CD14-positive monocyte (primary cell): ENCODE measurements around the gene MVB12B. TPM values are rescaled to one million over a fixed set of nuclear protein-coding genes. Genes with fewer than 3 reads are reported as not detected.

Experiments used
- DNase-seq, 3 donors: peaks; one replicate each; pipeline ENCODE4 v3.0.0-alpha.2; 2011 to 2022
- H2AFZ ChIP-seq: 2 replicates; pipeline ENCODE4 v1.6.0; 2012; ENCODE audit warnings: mild to moderate bottlenecking, low read depth, low read length, inconsistent platforms; ENCODE audit not compliant: insufficient read depth, poor library complexity, severe bottlenecking
- H3K27ac ChIP-seq, 2 donors: 1 replicate in 1 of 2; 2 replicates in 1 of 2; pipeline ENCODE4 v1.5.1; 2012 to 2013; ENCODE audit warnings: low read length in 2 of 2, control low read depth in 1 of 2, inconsistent platforms in 1 of 2, low read depth in 1 of 2, mild to moderate bottlenecking in 1 of 2
- H3K27me3 ChIP-seq, 2 donors: one replicate each; pipeline versions ENCODE4 v1.6.0 to v1.6.1; 2011 to 2013; ENCODE audit warnings: low read length in 2 of 2; ENCODE audit not compliant: control insufficient read depth in 2 of 2, insufficient read depth in 2 of 2
- H3K36me3 ChIP-seq, 2 donors: replicated peaks in 1 of 2; 1 replicate in 1 of 2; 2 replicates in 1 of 2; pipeline versions ENCODE4 v1.5.1 to v1.6.1; 2012 to 2013; ENCODE audit warnings: low read length in 2 of 2, control low read depth in 1 of 2, inconsistent platforms in 1 of 2, mild to moderate bottlenecking in 1 of 2; ENCODE audit not compliant: insufficient read depth in 2 of 2, control insufficient read depth in 1 of 2
- H3K4me1 ChIP-seq, 2 donors: 1 replicate in 1 of 2; 2 replicates in 1 of 2; pipeline versions ENCODE4 v1.5.1 to v1.6.1; 2012 to 2013; ENCODE audit warnings: low read length in 2 of 2, control low read depth in 1 of 2, inconsistent platforms in 1 of 2, mild to moderate bottlenecking in 1 of 2, moderate library complexity in 1 of 2; ENCODE audit not compliant: insufficient read depth in 2 of 2, control insufficient read depth in 1 of 2
- H3K4me2 ChIP-seq: replicated peaks from 2 replicates; pipeline ENCODE3; 2012; ENCODE audit warnings: low read length, moderate library complexity, mild to moderate bottlenecking; ENCODE audit not compliant: poor library complexity, severe bottlenecking; ENCODE audit errors: extremely low read depth
- H3K4me3 ChIP-seq, 3 experiments: fragments of 200-600 bp in 1 of 3; sonication (generic) in 1 of 3; replicated peaks in 1 of 3; 1 replicate in 2 of 3; 2 replicates in 1 of 3; pipeline ENCODE4 v1.5.1; 2011 to 2013; ENCODE audit warnings: low read length in 3 of 3, mild to moderate bottlenecking in 3 of 3, control low read depth in 2 of 3, low read depth in 2 of 3, inconsistent platforms in 1 of 3, moderate library complexity in 1 of 3
- H3K79me2 ChIP-seq: 2 replicates; pipeline ENCODE4 v1.6.0; 2012; ENCODE audit warnings: mild to moderate bottlenecking, control low read depth, inconsistent platforms, low read length, moderate library complexity; ENCODE audit not compliant: insufficient read depth
- H3K9ac ChIP-seq: 2 replicates; pipeline ENCODE4 v1.6.0; 2017; ENCODE audit warnings: low read length, mild to moderate bottlenecking; ENCODE audit not compliant: insufficient read depth, poor library complexity, severe bottlenecking
- H3K9me3 ChIP-seq, 2 donors: replicated peaks in 1 of 2; 1 replicate in 1 of 2; 2 replicates in 1 of 2; pipeline versions ENCODE4 v1.5.1 to v1.6.1; 2012 to 2013; ENCODE audit warnings: low read length in 2 of 2, control low read depth in 1 of 2; ENCODE audit not compliant: control insufficient read depth in 1 of 2, insufficient read depth in 1 of 2
- H4K20me1 ChIP-seq: 2 replicates; pipeline ENCODE4 v1.6.0; 2012; ENCODE audit warnings: mild to moderate bottlenecking, low read length, control low read depth, moderate library complexity; ENCODE audit not compliant: insufficient read depth
- H3K27ac Mint-ChIP-seq, 7 donors: one replicate each; pipeline ENCODE4 v1.8.0; 2020; ENCODE audit warnings: mild to moderate bottlenecking in 7 of 7, mixed read lengths in 7 of 7, moderate library complexity in 6 of 7, inconsistent platforms in 2 of 7
- H3K27me3 Mint-ChIP-seq, 3 donors: one replicate each; pipeline ENCODE4 v1.8.0; 2021 to 2022; ENCODE audit warnings: low read depth in 3 of 3, mild to moderate bottlenecking in 3 of 3, mixed read lengths in 3 of 3, moderate library complexity in 3 of 3, inconsistent platforms in 1 of 3
- H3K36me3 Mint-ChIP-seq, 2 donors: one replicate each; pipeline ENCODE4 v1.8.0; 2020; ENCODE audit warnings: mixed read lengths in 2 of 2, inconsistent platforms in 1 of 2, mild to moderate bottlenecking in 1 of 2
- H3K4me1 Mint-ChIP-seq: one replicate; pipeline ENCODE4 v1.8.0; 2020; ENCODE audit warnings: mild to moderate bottlenecking, mixed read lengths
- H3K4me3 Mint-ChIP-seq, 2 donors: one replicate each; pipeline ENCODE4 v1.8.0; 2020; ENCODE audit warnings: mild to moderate bottlenecking in 2 of 2, mixed read lengths in 2 of 2, moderate library complexity in 1 of 2
- H3K9me3 Mint-ChIP-seq, 7 donors: one replicate each; pipeline ENCODE4 v1.8.0; 2020 to 2022; ENCODE audit warnings: mixed read lengths in 7 of 7, mild to moderate bottlenecking in 6 of 7, moderate library complexity in 6 of 7, inconsistent platforms in 2 of 7
- CTCF ChIP-seq: fragments of 200-600 bp; IDR thresholded peaks from one replicate; pipeline ENCODE4 v1.8.0; 2022; ENCODE audit warnings: antibody characterized with exemption, mild to moderate bottlenecking
- WGBS: methylation state at CpG from one replicate; pipeline ENCODE4 v1.1.5; 2013; ENCODE audit warnings: missing lambda C conversion rate; ENCODE audit not compliant: insufficient coverage; 5-methylcytosine and 5-hydroxymethylcytosine counted together
- intact Hi-C, 2 donors: fragments of 100-400 bp; cut with micrococcal nuclease; formaldehyde crosslinking; loops; one replicate each; pipeline versions ENCODE4 v1.15.0 to v1.15.1; 2023
- polyA plus RNA-seq, 3 donors: library from polyadenylated mRNA; depleted of rRNA in 1 of 3; unstranded in 2 of 3; stranded (reverse) in 1 of 3; fragments of 300-500 nt in 2 of 3; fragments of >200 nt in 1 of 3; fragmentation: Illumina TruSeq in 2 of 3; gene quantifications; 1 replicate in 2 of 3; 2 replicates in 1 of 3; pipeline ENCODE4 v1.2.3, GENCODE V29; 2012 to 2021

Gene MVB12B
- polyA plus RNA-seq, 3 donors: 2.8 to 8.1 (median 3.5) TPM

GRCh38 chr9:126518763-126519162, 192.1 kb downstream of the MVB12B start:
- no peak overlapping the region for H3K27ac ChIP-seq
- Mint-ChIP-seq H3K27ac (peak overlapping the region in 1 of 7 donors; percentile 35), H3K9me3 (peaks cover 0 to 2% (median 0%) of the 10 kb centered on the region in 7 donors), H3K27me3 (no peaks in the 10 kb centered on the region), H3K4me1 (peaks cover 51% of the 10 kb centered on the region), H3K4me3 (no peak overlapping the region), H3K36me3 (no peaks in the 10 kb centered on the region)
- no peaks in the 10 kb centered on the region for H3K79me2 ChIP-seq
- H3K27me3 ChIP-seq: no peaks in the 10 kb centered on the region
- no peak overlapping the region for H3K4me2 ChIP-seq
- 100% methylated on average over 2 of the region's 7 CpGs for WGBS
- no peaks in the 10 kb centered on the region for H3K36me3 ChIP-seq
- H3K9me3 ChIP-seq: no peaks in the 10 kb centered on the region
- no peak overlapping the region for H3K9ac ChIP-seq
- TF ChIP-seq CTCF: no peak
- H2AFZ ChIP-seq: no peak overlapping the region
- peaks cover 53 to 63% of the 10 kb centered on the region in 2 donors for H3K4me1 ChIP-seq
- no peak overlapping the region for H3K4me3 ChIP-seq
- no peaks in the 10 kb centered on the region for H4K20me1 ChIP-seq
- intact Hi-C loops: loop anchor here in 1 of 2 donors (5.0 kb wide), 1 partner anchor 39 kb away; no protein-coding TSS in a partner anchor
- DNase-seq: no peak

DNA sequence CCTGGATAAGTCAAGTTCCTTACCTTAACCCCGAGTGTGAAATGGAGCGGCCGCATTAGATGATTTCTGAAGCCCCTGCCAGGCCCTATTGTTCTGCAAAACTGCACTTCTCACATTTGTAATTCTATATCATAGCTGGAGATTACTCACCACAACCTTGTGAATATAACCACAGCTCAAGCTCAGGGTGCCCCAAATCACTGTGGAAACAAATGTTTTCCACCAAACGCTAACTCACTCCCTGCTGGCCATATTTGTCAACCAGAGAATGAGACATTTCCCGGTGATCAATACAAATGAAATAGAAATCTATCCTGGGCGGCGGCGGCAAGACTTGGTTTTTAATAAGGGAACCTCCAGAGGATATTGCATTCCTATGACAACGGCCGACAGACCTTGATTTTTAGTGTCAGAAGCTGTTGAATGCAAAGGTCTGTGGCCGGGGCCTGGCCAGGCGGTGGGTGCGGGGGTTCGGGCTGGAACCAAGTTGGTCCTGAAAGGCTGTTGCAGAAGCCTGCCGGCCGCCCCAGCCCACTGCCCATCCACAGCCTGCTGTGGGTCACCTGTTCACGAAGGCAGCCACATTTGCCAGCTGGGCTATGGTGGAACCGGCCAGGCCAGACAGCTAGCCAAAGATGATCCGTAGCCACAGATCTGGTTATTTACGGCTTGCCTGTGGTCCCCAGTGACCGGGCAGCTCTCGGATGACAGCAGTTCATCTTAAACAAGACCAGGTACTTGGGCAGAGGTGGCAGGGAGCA, 193.2 kb downstream of the MVB12B start:
- Histone ChIP-seq H4K20me1 (no peaks in the 10 kb centered on the region), H2AFZ (no peak overlapping the region), H3K4me3 (no peak overlapping the region), H3K27ac (no peak overlapping the region), H3K9me3 (no peaks in the 10 kb centered on the region), H3K9ac (no peak overlapping the region), H3K4me2 (no peak overlapping the region), H3K4me1 (peaks cover 54 to 63% of the 10 kb centered on the region in 2 donors), H3K36me3 (no peaks in the 10 kb centered on the region), H3K27me3 (no peaks in the 10 kb centered on the region), H3K79me2 (no peaks in the 10 kb centered on the region)
- Mint-ChIP-seq H3K27ac (peak overlapping the region in 1 of 7 donors; percentile 5), H3K36me3 (no peaks in the 10 kb centered on the region), H3K27me3 (no peaks in the 10 kb centered on the region), H3K4me1 (peaks cover 59% of the 10 kb centered on the region), H3K9me3 (peaks cover 0 to 2% (median 0%) of the 10 kb centered on the region in 7 donors), H3K4me3 (no peak overlapping the region)
- peak in 1 of 3 donors; percentile 2 for DNase-seq
- WGBS: 93% methylated on average over 22 of the region's 22 CpGs
- TF ChIP-seq CTCF: no peak
- intact Hi-C loops: loop anchor here in 1 of 2 donors (5.0 kb wide), 1 partner anchor 37 kb away; no protein-coding TSS in a partner anchor
